Smooth muscle cell (in vitro differentiated cells): Measurements from ENCODE around the gene IGSF21. TPM values are rescaled to one million over a fixed set of nuclear protein-coding genes. Genes with fewer than 3 reads are reported as not detected.

Source experiments
- DNase-seq: peaks from one replicate; lab custom pipeline; 2025; ENCODE audit not compliant: unreplicated experiment; lab: John Stamatoyannopoulos, UW
- H2AFZ ChIP-seq: fragments of 200-600 bp; sonication (generic); 2 replicates; pipeline ENCODE4 v1.6.0; 2016; ENCODE audit warnings: antibody characterized with exemption, low read depth, mild to moderate bottlenecking
- H3F3A ChIP-seq: fragments of 200-600 bp; sonication (generic); 2 replicates; pipeline ENCODE4 v1.6.0; 2017; ENCODE audit warnings: antibody characterized with exemption, low read depth
- H3K27ac ChIP-seq: fragments of 200-600 bp; sonication (generic); 2 replicates; pipeline ENCODE4 v1.5.1; 2016; ENCODE audit warnings: low read depth, mild to moderate bottlenecking
- H3K27me3 ChIP-seq: fragments of 200-600 bp; sonication (generic); 2 replicates; pipeline ENCODE4 v1.6.1; 2016; ENCODE audit warnings: low read depth, mild to moderate bottlenecking
- H3K36me3 ChIP-seq: fragments of 200-600 bp; sonication (generic); 2 replicates; pipeline ENCODE4 v1.5.1; 2016; ENCODE audit warnings: low read depth
- H3K4me1 ChIP-seq: fragments of 200-600 bp; sonication (generic); 2 replicates; pipeline ENCODE4 v1.5.1; 2016; ENCODE audit warnings: low read depth
- H3K4me2 ChIP-seq: fragments of 200-600 bp; sonication (generic); 2 replicates; pipeline ENCODE4 v1.6.0; 2016; ENCODE audit warnings: mild to moderate bottlenecking
- H3K4me3 ChIP-seq: fragments of 200-600 bp; sonication (generic); 2 replicates; pipeline ENCODE4 v1.5.1; 2016; ENCODE audit warnings: mild to moderate bottlenecking
- H3K79me2 ChIP-seq: fragments of 200-600 bp; sonication (generic); 2 replicates; pipeline ENCODE4 v1.6.0; 2016; ENCODE audit warnings: low read depth, mild to moderate bottlenecking
- H3K9ac ChIP-seq: fragments of 200-600 bp; sonication (generic); 2 replicates; pipeline ENCODE4 v1.6.0; 2016; ENCODE audit warnings: low read depth
- H3K9me3 ChIP-seq: fragments of 200-600 bp; sonication (generic); replicated peaks from 2 replicates; pipeline ENCODE4 v1.5.1; 2016; ENCODE audit warnings: low read depth
- H4K20me1 ChIP-seq: fragments of 200-600 bp; sonication (generic); 2 replicates; pipeline ENCODE4 v1.6.0; 2016; ENCODE audit warnings: low read depth
- CTCF ChIP-seq: fragments of 200-600 bp; sonication (generic); IDR thresholded peaks from 2 replicates; pipeline ENCODE4 v1.5.1; 2017; ENCODE audit warnings: borderline replicate concordance, mild to moderate bottlenecking, antibody characterized with exemption; ENCODE audit not compliant: insufficient read depth, poor library complexity, severe bottlenecking
- WGBS: methylation state at CpG from one replicate; pipeline ENCODE4 v1.1.7; 2016; ENCODE audit warnings: low lambda C conversion rate; 5-methylcytosine and 5-hydroxymethylcytosine counted together
- polyA plus RNA-seq: library from polyadenylated mRNA; unstranded; fragments of >200 nt; fragmentation: Nextera tagmentation; extraction: Ambion mirVana; gene quantifications from 2 replicates; pipeline ENCODE4 v1.2.1, GENCODE V29; 2016
- total RNA-seq: library from RNA; depleted of rRNA; stranded (reverse); fragments of >200 nt; gene quantifications from 2 replicates; pipeline ENCODE4 v1.2.3, GENCODE V29; 2014

Gene IGSF21
- total and polyA plus RNA-seq, 2 experiments from 2014 or later = not detected

DNA sequence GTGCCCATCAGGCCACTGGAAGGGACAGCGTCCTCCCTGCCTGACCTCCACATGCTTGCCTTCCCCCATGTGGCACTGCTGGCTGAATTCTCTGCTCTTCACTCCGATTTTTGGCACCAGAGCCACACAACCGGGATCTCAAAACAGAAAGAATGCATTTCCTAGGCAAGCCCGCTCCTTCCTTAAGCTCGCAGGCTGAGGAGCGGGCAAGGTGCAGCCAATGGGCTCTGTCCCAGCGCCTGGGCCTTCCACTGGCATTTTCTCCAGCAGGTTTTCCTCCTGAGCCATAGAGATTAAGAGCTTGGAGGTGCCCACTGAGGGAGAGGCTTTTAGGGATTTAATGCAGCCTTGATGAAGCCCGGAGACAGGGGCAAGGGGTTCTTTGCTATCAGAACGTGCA, 158.0 kb downstream of the IGSF21 start:
- no peaks in the 10 kb centered on the region for H3K36me3 ChIP-seq
- H2AFZ ChIP-seq = no peak overlapping the region
- H3K9ac ChIP-seq = no peak overlapping the region
- H3K4me2 ChIP-seq = no peak overlapping the region
- H3K4me3 ChIP-seq = no peak overlapping the region
- DNase-seq = no peak
- 76% methylated on average over 9 of the region's 9 CpGs for WGBS
- peaks cover 29% of the 10 kb centered on the region for H3K27me3 ChIP-seq
- no peaks in the 10 kb centered on the region for H3F3A ChIP-seq
- H3K9me3 ChIP-seq = no peaks in the 10 kb centered on the region
- H3K4me1 ChIP-seq = no peaks in the 10 kb centered on the region
- no peak overlapping the region for H3K27ac ChIP-seq
- no peak for TF ChIP-seq CTCF
- H4K20me1 ChIP-seq = no peaks in the 10 kb centered on the region
- no peaks in the 10 kb centered on the region for H3K79me2 ChIP-seq

DNA sequence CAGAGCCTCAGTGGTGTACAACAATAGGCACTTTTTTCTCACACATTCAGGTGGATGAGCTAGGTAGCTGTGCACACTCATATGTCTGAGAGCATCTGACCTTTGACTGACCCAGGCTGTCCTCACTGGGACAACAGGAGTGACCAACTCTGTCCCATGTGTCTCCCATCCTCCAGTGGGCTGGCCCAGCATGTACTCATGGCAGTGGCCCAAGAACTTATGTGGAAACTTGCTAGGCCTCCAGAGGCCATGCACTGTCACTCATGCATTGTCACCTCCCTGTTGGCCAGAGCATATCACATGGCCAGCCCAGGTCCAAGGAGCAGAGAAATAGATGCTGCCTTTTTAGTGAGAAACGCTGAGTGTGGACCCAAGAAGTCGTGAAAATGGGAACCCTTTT, 158.8 kb downstream of the IGSF21 start:
- 81% methylated on average over 2 of the region's 2 CpGs for WGBS

DNA sequence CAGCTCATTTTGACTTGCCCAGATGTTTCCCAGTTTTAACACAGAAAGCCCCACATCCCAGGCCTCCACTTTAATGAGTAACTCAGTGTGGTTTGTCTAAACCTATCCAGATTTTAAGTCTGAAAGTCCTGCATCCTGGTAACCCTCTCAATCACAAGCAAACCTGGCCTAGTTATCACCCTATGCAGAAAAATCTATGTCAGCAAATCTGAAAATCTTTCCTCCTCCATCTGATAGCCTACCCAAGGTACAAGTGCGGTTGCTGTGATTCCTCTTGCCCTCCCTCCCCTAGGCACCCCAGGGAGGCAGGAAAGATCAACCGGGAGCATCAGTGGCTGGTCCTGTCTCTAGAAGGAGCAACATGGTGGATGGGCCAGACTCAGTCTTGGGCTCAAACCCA, 163.7 kb downstream of the IGSF21 start:
- WGBS = 83% methylated on average over 2 of the region's 2 CpGs
- Histone ChIP-seq H3K79me2 (no peaks in the 10 kb centered on the region), H3F3A (no peaks in the 10 kb centered on the region), H2AFZ (no peak overlapping the region), H3K27me3 (peaks cover 7% of the 10 kb centered on the region), H3K4me1 (no peaks in the 10 kb centered on the region), H3K27ac (no peak overlapping the region), H3K9ac (no peak overlapping the region), H3K4me3 (no peak overlapping the region), H3K9me3 (no peaks in the 10 kb centered on the region), H4K20me1 (no peaks in the 10 kb centered on the region), H3K4me2 (no peak overlapping the region), H3K36me3 (no peaks in the 10 kb centered on the region)
- TF ChIP-seq CTCF = no peak
- no peak for DNase-seq

More for the DNA sequence above, 158.8 kb downstream of the IGSF21 start:
- Histone ChIP-seq H3K4me3 (no peak overlapping the region), H3F3A (no peaks in the 10 kb centered on the region), H3K4me2 (no peak overlapping the region), H4K20me1 (no peaks in the 10 kb centered on the region), H3K79me2 (no peaks in the 10 kb centered on the region), H3K27ac (no peak overlapping the region), H3K4me1 (no peaks in the 10 kb centered on the region), H2AFZ (no peak overlapping the region), H3K9ac (no peak overlapping the region), H3K9me3 (no peaks in the 10 kb centered on the region), H3K27me3 (peaks cover 29% of the 10 kb centered on the region), H3K36me3 (no peaks in the 10 kb centered on the region)
- DNase-seq = no peak
- TF ChIP-seq CTCF = no peak

DNA sequence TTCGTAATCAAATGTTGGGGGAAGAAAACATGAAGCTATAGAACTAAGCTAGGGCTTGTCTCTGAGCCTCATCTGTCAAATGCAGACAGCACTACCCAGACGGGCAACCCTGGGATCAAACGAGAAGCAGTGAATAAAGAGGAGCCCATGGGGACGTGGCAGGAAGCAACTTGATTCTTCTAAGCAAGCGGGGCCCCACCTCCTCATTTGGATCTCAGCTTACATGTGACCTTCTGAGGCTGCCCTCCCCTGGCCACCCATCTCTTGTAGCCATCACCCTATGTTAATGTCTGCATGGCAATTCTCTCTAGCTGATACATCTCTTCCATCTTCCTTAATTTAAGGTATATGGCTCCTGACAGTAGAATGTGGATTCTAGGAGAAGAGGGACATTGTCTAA, 171.3 kb downstream of the IGSF21 start:
- DNase-seq = no peak
- Histone ChIP-seq H2AFZ (no peak overlapping the region), H3K4me1 (no peaks in the 10 kb centered on the region), H3K27me3 (no peaks in the 10 kb centered on the region), H3K4me2 (no peak overlapping the region), H3K9ac (no peak overlapping the region), H3K9me3 (no peaks in the 10 kb centered on the region), H3K79me2 (no peaks in the 10 kb centered on the region), H3K27ac (no peak overlapping the region), H3K4me3 (no peak overlapping the region), H3F3A (no peaks in the 10 kb centered on the region), H3K36me3 (no peaks in the 10 kb centered on the region), H4K20me1 (no peaks in the 10 kb centered on the region)
- 48% methylated on average over 5 of the region's 5 CpGs for WGBS
- TF ChIP-seq CTCF = no peak
